Osteoblast (primary cell): ENCODE measurements around the gene ZFPM1. TPM values are rescaled to one million over a fixed set of nuclear protein-coding genes. Genes with fewer than 3 reads are reported as not detected.

Source experiments
- DNase-seq: peaks from one replicate; pipeline ENCODE4 v3.0.0; 2011; ENCODE audit warnings: low spot score, mixed read lengths; ENCODE audit not compliant: insufficient read length; ENCODE audit errors: missing footprints
- H2AFZ ChIP-seq: 2 replicates; pipeline ENCODE4 v1.6.0; 2011; ENCODE audit warnings: mild to moderate bottlenecking, low read length
- H3K27ac ChIP-seq: 2 replicates; pipeline ENCODE4 v1.5.1; 2011; ENCODE audit warnings: mild to moderate bottlenecking, low read depth, low read length, moderate library complexity
- H3K27me3 ChIP-seq: 2 replicates; pipeline ENCODE4 v1.6.0; 2012; ENCODE audit warnings: mild to moderate bottlenecking, control low read depth, inconsistent platforms, low read length, moderate library complexity; ENCODE audit not compliant: insufficient read depth
- H3K36me3 ChIP-seq: 2 replicates; pipeline ENCODE4 v1.5.1; 2011; ENCODE audit warnings: mild to moderate bottlenecking, low read length, control low read depth, moderate library complexity; ENCODE audit not compliant: insufficient read depth
- H3K4me1 ChIP-seq: 2 replicates; pipeline ENCODE4 v1.5.1; 2011; ENCODE audit warnings: mild to moderate bottlenecking, low read length, control low read depth, moderate library complexity; ENCODE audit not compliant: insufficient read depth
- H3K4me2 ChIP-seq: 2 replicates; pipeline ENCODE4 v1.6.0; 2011; ENCODE audit warnings: mild to moderate bottlenecking, low read length; ENCODE audit not compliant: insufficient read depth
- H3K4me3 ChIP-seq: fragments of 200-600 bp; sonication (generic); 3 replicates; pipeline ENCODE4 v1.5.1; 2012; ENCODE audit warnings: mild to moderate bottlenecking, low read length, inconsistent platforms; ENCODE audit not compliant: insufficient read depth
- H3K79me2 ChIP-seq: 2 replicates; pipeline ENCODE4 v1.6.0; 2012; ENCODE audit warnings: mild to moderate bottlenecking, low read length, control low read depth, inconsistent platforms; ENCODE audit not compliant: insufficient read depth
- H3K9me3 ChIP-seq: 2 replicates; pipeline ENCODE4 v1.5.1; 2011; ENCODE audit warnings: low read depth, low read length, control low read depth
- H4K20me1 ChIP-seq: 2 replicates; pipeline ENCODE4 v1.6.0; 2012; ENCODE audit warnings: mild to moderate bottlenecking, low read length, control low read depth; ENCODE audit not compliant: insufficient read depth
- total RNA-seq: library from RNA; depleted of rRNA; stranded (reverse); fragments of >200 nt; gene quantifications from 2 replicates; pipeline ENCODE4 v1.2.3, GENCODE V29; 2012
- TF ChIP-seq, protein P1 (sequence below): IDR thresholded peaks from 2 replicates; pipeline ENCODE4 v1.5.1; 2011; ENCODE audit warnings: mild to moderate bottlenecking, low read depth, low read length, moderate library complexity; ENCODE audit errors: extremely low read depth

Gene ZFPM1
- total RNA-seq, 1 donor: 2.2 TPM

DNA sequence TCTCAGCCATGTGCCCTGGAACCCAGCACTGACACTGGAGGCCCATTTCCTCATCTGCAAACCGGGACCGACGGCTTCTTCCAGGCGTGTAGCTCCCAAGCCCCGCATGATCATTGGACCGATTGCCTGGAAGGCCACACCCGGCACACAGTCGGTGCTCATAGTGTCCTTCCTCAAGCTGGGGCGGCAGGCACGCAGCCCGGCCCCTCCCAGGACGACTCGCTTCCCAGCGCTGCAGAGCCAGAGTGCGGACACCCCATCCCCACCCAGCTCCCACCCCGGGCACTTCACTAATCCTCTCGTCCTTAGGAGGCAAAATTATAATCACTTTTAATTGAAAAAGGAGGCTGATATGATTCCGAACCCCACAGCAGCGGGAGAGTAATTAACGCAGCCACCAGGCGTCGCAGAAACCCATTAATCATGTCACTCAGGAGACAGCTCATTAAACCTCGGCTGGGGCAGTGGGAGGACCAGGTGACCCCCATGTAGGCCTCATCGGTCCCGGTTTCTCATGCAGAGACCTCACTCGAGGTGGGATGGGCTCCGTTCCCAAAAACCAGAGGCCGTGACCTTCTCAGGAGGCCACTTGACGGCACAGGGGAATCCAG is 37.3 kb upstream of the ZFPM1 start:
- H2AFZ ChIP-seq: no peak overlapping the region
- no peaks in the 10 kb centered on the region for H3K36me3 ChIP-seq
- H3K4me3 ChIP-seq: no peak overlapping the region
- H3K4me1 ChIP-seq: no peaks in the 10 kb centered on the region
- H3K79me2 ChIP-seq: peaks cover 4% of the 10 kb centered on the region
- H3K27me3 ChIP-seq: no peaks in the 10 kb centered on the region
- DNase-seq: no peak
- no peak overlapping the region for H3K27ac ChIP-seq
- H4K20me1 ChIP-seq: peaks cover 14% of the 10 kb centered on the region
- H3K9me3 ChIP-seq: no peaks in the 10 kb centered on the region
- H3K4me2 ChIP-seq: no peak overlapping the region
- TF ChIP-seq, protein P1, sequence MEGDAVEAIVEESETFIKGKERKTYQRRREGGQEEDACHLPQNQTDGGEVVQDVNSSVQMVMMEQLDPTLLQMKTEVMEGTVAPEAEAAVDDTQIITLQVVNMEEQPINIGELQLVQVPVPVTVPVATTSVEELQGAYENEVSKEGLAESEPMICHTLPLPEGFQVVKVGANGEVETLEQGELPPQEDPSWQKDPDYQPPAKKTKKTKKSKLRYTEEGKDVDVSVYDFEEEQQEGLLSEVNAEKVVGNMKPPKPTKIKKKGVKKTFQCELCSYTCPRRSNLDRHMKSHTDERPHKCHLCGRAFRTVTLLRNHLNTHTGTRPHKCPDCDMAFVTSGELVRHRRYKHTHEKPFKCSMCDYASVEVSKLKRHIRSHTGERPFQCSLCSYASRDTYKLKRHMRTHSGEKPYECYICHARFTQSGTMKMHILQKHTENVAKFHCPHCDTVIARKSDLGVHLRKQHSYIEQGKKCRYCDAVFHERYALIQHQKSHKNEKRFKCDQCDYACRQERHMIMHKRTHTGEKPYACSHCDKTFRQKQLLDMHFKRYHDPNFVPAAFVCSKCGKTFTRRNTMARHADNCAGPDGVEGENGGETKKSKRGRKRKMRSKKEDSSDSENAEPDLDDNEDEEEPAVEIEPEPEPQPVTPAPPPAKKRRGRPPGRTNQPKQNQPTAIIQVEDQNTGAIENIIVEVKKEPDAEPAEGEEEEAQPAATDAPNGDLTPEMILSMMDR: no peak

DNA sequence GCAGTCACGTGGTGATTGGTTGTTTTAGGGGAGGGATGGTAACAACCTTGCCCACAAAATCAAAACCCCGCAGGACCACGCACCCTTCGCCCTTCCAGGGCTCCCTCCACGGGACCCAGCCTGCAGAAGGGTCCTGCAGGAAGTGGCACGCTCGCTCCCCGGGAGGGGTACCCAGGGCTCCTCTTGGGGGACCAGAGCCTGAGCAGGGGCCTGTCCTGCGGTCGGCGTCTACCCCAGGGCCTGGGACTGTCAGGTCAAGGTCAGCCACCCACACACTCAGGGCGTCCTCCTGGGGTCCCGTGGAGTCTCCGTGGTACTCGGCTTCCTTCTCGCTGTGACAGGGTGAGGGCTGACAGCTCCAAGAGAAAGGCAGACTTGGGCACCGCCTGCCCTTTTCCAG is 36.4 kb upstream of the ZFPM1 start:
- Histone ChIP-seq H3K4me1 (no peaks in the 10 kb centered on the region), H4K20me1 (peaks cover 15% of the 10 kb centered on the region), H3K4me3 (no peak overlapping the region), H3K9me3 (no peaks in the 10 kb centered on the region), H3K4me2 (no peak overlapping the region), H2AFZ (no peak overlapping the region), H3K79me2 (peaks cover 4% of the 10 kb centered on the region), H3K36me3 (no peaks in the 10 kb centered on the region), H3K27me3 (no peaks in the 10 kb centered on the region), H3K27ac (no peak overlapping the region)
- TF ChIP-seq, protein P1: no peak
- no peak for DNase-seq

DNA sequence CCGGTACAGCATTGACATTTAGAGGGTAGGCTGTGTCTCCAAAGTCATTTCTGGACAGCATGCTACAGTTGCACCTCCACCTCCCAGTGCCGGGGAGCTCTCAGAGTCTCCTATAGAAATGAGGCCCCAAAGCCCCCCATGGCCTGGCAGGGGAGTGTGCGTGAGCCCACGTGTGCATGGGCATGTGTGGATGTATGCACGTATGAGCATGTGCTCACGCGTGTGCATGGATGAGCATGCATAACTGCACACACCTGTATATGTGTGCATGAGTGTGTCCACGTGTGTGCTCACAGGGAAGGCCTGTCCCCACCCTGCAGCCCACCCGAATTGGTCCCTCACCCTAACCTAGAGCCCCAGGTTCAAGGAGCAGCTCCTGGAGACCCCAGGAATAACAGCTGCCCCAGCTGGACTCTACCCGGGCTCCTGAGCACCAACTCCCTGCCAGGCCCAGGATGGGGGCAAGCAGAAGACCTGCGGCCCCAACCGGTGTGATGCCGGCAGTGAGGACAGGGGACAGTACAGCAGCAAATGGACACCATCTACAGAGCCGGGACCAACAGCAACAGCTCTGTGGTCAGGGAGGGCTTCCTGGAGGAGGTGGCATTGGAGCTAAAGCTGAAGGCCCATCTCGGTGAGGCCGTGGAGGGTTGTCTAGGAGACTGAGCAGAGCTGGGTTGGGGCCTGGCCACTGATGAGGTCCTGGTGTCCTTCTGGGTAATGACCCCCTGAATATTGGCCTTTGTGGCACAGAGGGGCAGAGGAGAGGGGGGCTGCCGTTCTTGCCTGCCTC is 35.2 kb upstream of the ZFPM1 start:
- no peaks in the 10 kb centered on the region for H3K4me1 ChIP-seq
- no peak overlapping the region for H3K4me2 ChIP-seq
- peaks cover 10% of the 10 kb centered on the region for H4K20me1 ChIP-seq
- no peaks in the 10 kb centered on the region for H3K9me3 ChIP-seq
- no peaks in the 10 kb centered on the region for H3K27me3 ChIP-seq
- no peaks in the 10 kb centered on the region for H3K36me3 ChIP-seq
- H3K27ac ChIP-seq: no peak overlapping the region
- no peak overlapping the region for H3K4me3 ChIP-seq
- DNase-seq: no peak
- H3K79me2 ChIP-seq: peaks cover 2% of the 10 kb centered on the region
- TF ChIP-seq, protein P1: no peak
- H2AFZ ChIP-seq: no peak overlapping the region

DNA sequence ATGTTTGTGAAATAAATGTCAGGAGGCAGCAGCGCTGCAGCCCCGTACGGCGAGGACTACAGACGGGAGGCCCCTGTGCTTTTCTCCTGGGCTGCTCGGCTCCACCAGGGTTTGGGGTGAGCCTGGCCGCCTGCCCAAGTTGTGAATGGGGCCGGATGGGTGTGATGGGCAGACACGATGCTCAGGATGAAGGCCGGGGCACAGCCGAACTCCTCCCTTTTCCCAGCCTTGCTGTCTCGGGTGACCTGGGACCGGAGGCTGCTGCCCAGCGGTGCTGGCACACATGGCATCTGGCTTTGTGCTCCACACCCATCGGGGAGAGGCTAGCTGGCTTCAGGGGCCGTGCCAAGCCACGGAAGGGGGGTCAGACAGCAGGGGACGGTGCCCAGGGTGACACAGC is 34.2 kb upstream of the ZFPM1 start:
- H3K9me3 ChIP-seq: no peaks in the 10 kb centered on the region
- DNase-seq: no peak
- no peaks in the 10 kb centered on the region for H3K36me3 ChIP-seq
- H3K27ac ChIP-seq: no peak overlapping the region
- H3K4me3 ChIP-seq: no peak overlapping the region
- no peaks in the 10 kb centered on the region for H3K27me3 ChIP-seq
- TF ChIP-seq, protein P1: no peak
- H2AFZ ChIP-seq: no peak overlapping the region
- H3K4me2 ChIP-seq: no peak overlapping the region
- H3K4me1 ChIP-seq: no peaks in the 10 kb centered on the region
- peaks cover 2% of the 10 kb centered on the region for H3K79me2 ChIP-seq
- H4K20me1 ChIP-seq: peaks cover 10% of the 10 kb centered on the region
